Stimulated activated naive CD8-positive, alpha-beta T cell treated with anti-CD3 and anti-CD28 coated beads, Interleukin-15, amount 100 ng/mL, for 72 hours (primary cell): ENCODE results near the gene DFFA.
A peak's percentile ranks its signal among the peaks of the same experiment; 100 is the strongest.
"Not testable (repeated sequence)": the region's sequence is repeated elsewhere in the genome, so short reads cannot be mapped to it uniquely, and the experiment has no call there.

ENCODE experiments used
- ATAC-seq: fragments of 150-1000 bp; cut with Tn5 transposase; 2 replicates; pipeline ENCODE4 v1.10.0; 2021; ENCODE audit warnings: mild to moderate bottlenecking, moderate library complexity
- DNase-seq, 2 donors: peaks; one replicate each; pipeline ENCODE4 v3.0.0; 2021 to 2022
- H3K27ac Mint-ChIP-seq, 2 donors: one replicate each; pipeline ENCODE4 v1.8.0; 2022; ENCODE audit warnings: mild to moderate bottlenecking in 2 of 2, mixed read lengths in 2 of 2, moderate library complexity in 2 of 2
- H3K27me3 Mint-ChIP-seq: one replicate; pipeline ENCODE4 v1.8.0; 2022; ENCODE audit warnings: mixed read lengths
- H3K4me1 Mint-ChIP-seq: one replicate; pipeline ENCODE4 v1.8.0; 2022; ENCODE audit warnings: mild to moderate bottlenecking, mixed read lengths
- H3K4me3 Mint-ChIP-seq, 2 donors: one replicate each; pipeline ENCODE4 v1.8.0; 2022; ENCODE audit warnings: mild to moderate bottlenecking in 2 of 2, mixed read lengths in 2 of 2, moderate library complexity in 1 of 2
- H3K9me3 Mint-ChIP-seq, 2 donors: one replicate each; pipeline ENCODE4 v1.8.0; 2022; ENCODE audit warnings: mixed read lengths in 2 of 2

DFFA gene

GRCh38 chr1:10431070-10431730 is 41.1 kb downstream of the DFFA start:
- no peak for ATAC-seq
- peaks cover 36% of the 10 kb centered on the region for H3K4me1 Mint-ChIP-seq

GRCh38 chr1:10430216-10431069 is 41.9 kb downstream of the DFFA start, which contains the start of gene CENPS:
CENPS (plus strand) TSS chr1:10430433; CDS start chr1:10430518, 85 bp downstream.
- Mint-ChIP-seq H3K9me3 (no peaks in the 10 kb centered on the region), H3K27me3 (no peaks in the 10 kb centered on the region), H3K4me3 (peak within 1 kb of the TSS; percentile 96 to 98), H3K27ac (peak within 1 kb of the TSS; percentile 97 to 99), H3K4me1 (peaks cover 36% of the 10 kb centered on the region)
- ATAC-seq = peak; percentile 91
- DNase-seq = peak; percentile 87 to 91

More at GRCh38 chr1:10431070-10431730, 41.1 kb downstream of the DFFA start:
- Mint-ChIP-seq H3K27me3 (no peaks in the 10 kb centered on the region), H3K4me3 (peak overlapping the region; percentile 96 to 98), H3K9me3 (no peaks in the 10 kb centered on the region), H3K27ac (peak overlapping the region; percentile 70 to 99)
- DNase-seq = no peak

DNA sequence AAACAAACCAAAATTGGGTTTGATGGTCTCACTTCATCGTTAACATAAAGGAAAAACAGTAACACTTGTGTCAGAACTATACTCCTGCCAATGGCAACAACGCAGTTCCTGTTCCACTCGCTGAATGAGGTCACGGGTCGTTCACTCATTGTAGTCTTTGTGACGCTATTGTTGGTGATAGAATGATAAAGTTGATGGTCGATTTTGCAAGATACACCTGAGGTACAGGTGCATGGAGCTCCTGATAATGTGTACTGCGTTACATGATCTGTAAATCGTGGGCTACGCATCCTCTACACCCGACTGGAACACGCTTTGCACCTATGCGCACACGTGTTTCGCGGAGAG is 42.5 kb downstream of the DFFA start:
- peak overlapping the region; percentile 96 to 98 for H3K4me3 Mint-ChIP-seq
- H3K27me3 Mint-ChIP-seq = no peaks in the 10 kb centered on the region
- H3K27ac Mint-ChIP-seq = peak overlapping the region in 1 of 2 donors; percentile 99
- H3K9me3 Mint-ChIP-seq = no peaks in the 10 kb centered on the region
- DNase-seq = peak in 1 of 2 donors; percentile 17
- ATAC-seq = peak; percentile 1
- peaks cover 36% of the 10 kb centered on the region for H3K4me1 Mint-ChIP-seq

GRCh38 chr1:10428984-10429383 is 43.3 kb downstream of the DFFA start:
- H3K27me3 Mint-ChIP-seq = no peaks in the 10 kb centered on the region
- no peak overlapping the region for H3K27ac Mint-ChIP-seq
- peak overlapping the region in 1 of 2 donors; percentile 19 for H3K4me3 Mint-ChIP-seq
- ATAC-seq (no peak), DNase-seq (no peak)
- H3K9me3 Mint-ChIP-seq = no peaks in the 10 kb centered on the region
- H3K4me1 Mint-ChIP-seq = peaks cover 36% of the 10 kb centered on the region

DNA sequence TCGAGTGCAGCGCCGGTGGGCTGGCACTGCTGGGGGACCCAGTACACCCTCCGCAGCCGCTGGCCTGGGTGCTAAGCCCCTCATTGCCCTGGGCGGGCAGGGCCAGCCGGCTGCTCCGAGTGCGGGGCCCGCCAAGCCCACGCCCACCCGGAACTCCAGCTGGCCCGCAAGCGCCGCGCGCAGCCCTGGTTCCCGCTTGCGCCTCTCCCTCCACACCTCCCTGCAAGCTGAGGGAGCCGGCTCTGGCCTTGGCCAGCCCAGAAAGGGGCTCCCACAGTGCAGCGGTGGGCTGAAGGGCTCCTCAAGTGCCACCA is 45.8 kb downstream of the DFFA start:
- not testable (repeated sequence) for DNase-seq, H3K4me3 Mint-ChIP-seq, H3K27me3 Mint-ChIP-seq, H3K27ac Mint-ChIP-seq, H3K9me3 Mint-ChIP-seq, ATAC-seq
- peaks cover 30% of the 10 kb centered on the region for H3K4me1 Mint-ChIP-seq

DNA sequence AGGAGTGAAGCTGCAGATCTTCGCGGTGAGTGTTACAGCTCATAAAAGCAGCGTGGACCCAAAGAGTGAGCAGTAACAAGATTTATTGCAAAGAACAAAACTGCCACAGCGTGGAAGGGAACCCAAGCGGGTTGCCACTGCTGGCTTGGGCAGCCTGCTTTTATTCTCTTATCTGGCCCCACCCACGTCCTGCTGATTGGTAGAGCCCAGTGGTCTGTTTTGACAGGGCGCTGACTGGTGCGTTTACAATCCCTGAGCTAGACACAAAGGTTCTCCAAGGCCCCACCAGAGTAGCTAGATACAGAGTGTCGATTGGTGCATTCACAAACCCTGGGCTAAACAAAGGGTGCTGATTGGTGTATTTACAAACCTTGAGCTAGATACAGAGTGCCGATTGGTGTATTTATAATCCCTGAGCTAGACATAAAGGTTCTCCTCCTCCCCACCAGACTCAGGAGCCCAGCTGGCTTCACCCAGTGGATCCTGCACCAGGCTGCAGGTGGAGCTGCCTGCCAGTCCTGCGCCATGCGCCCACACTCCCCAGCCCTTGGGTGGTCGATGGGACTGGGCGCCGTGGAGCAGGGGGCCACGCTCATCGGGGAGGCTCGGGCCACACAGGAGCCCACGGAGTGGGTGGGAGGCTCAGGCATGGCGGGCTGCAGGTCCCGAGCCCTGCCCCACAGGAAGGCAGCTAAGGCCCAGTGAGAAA is 46.3 kb downstream of the DFFA start:
- not testable (repeated sequence) for DNase-seq, H3K27me3 Mint-ChIP-seq, H3K4me3 Mint-ChIP-seq, H3K9me3 Mint-ChIP-seq, ATAC-seq, H3K27ac Mint-ChIP-seq
- peaks cover 25% of the 10 kb centered on the region for H3K4me1 Mint-ChIP-seq

DNA sequence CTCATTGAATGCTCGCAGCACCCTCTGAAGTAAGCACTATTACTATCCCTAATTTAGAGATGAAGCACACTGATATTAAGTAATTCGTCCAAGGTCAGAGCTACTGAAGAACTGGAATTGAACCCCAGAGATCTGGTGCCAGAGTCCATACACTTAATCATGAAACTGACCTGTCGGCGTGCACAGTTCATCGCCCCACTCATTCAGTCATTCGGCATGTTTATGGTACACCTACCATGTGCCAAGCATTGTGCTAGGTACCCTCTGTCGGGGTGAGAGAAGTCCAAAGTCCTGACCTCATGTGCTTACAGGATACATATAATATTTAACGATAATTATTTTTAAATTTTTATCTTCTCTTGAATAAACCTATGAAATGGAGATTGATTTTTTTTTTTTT is 47.7 kb downstream of the DFFA start:
- H3K27ac Mint-ChIP-seq = no peak overlapping the region
- no peaks in the 10 kb centered on the region for H3K9me3 Mint-ChIP-seq
- no peaks in the 10 kb centered on the region for H3K27me3 Mint-ChIP-seq
- no peak overlapping the region for H3K4me3 Mint-ChIP-seq
- ATAC-seq = no peak
- DNase-seq = no peak
- peaks cover 16% of the 10 kb centered on the region for H3K4me1 Mint-ChIP-seq

DNA sequence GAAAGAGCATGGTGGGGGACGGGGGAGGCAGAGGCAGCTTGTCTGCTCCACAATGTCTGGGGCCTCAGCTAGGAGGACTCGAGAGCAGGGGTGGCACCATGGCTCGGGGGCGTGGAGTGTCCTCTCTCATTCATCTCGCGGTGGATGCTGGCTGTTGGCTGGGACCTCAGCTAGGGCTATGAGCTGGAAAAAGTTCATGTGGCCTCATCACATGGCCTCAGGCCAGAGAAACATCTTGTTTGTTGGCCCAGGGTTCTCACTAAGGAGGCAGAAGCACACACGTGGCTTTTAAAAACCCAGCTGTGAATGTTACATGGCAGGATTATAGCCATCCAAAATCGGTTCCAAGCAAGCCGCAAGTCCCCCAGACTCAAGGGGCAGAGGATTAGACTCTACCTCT is 48.3 kb downstream of the DFFA start:
- Mint-ChIP-seq H3K9me3 (no peaks in the 10 kb centered on the region), H3K4me1 (peaks cover 10% of the 10 kb centered on the region), H3K27ac (no peak overlapping the region), H3K27me3 (no peaks in the 10 kb centered on the region), H3K4me3 (no peak overlapping the region)
- no peak for DNase-seq
- ATAC-seq = no peak

GRCh38 chr1:10421637-10422036 is 50.7 kb downstream of the DFFA start:
- H3K27ac Mint-ChIP-seq = no peak overlapping the region
- no peak for DNase-seq
- H3K4me1 Mint-ChIP-seq = no peaks in the 10 kb centered on the region
- ATAC-seq = no peak
- H3K27me3 Mint-ChIP-seq = no peaks in the 10 kb centered on the region
- no peak overlapping the region for H3K4me3 Mint-ChIP-seq
- no peaks in the 10 kb centered on the region for H3K9me3 Mint-ChIP-seq

- DNase-seq (no peak), ATAC-seq (no peak)
- peak overlapping the region; percentile 81 to 91 for H3K27ac Mint-ChIP-seq
- H3K9me3 Mint-ChIP-seq = no peaks in the 10 kb centered on the region
- no peaks in the 10 kb centered on the region for H3K27me3 Mint-ChIP-seq
- H3K4me3 Mint-ChIP-seq = no peak overlapping the region
- H3K4me1 Mint-ChIP-seq = peaks cover 8% of the 10 kb centered on the region
Observed at GRCh38 chr1:10419351-10419750, 53.0 kb downstream of the DFFA start.

- H3K9me3 Mint-ChIP-seq = not testable (repeated sequence)
Observed at GRCh38 chr1:10418741-10419140, 53.6 kb downstream of the DFFA start.

DNA sequence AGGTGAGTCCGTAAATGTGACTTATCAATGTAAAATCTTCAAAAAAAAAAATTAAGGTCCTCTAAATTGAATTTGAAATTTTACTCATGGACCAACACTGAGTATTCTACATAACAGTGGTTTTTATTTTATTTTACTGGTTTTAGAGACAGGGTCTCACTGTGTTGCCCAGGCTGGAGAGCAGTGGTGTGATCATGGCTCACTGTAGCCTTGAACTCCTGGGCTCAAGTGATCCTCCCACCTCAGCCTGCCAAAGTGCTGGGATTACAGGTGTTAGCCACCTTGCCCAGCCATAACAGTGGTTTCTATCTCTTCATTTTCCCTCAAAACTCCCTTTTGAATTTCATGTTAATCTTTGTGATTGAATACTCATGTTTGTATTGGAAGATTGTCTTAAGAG is 56.4 kb downstream of the DFFA start:
- not testable (repeated sequence) for H3K4me3 Mint-ChIP-seq, H3K27me3 Mint-ChIP-seq, DNase-seq, ATAC-seq, H3K4me1 Mint-ChIP-seq, H3K9me3 Mint-ChIP-seq
- peak overlapping the region in 1 of 2 donors; percentile 46 for H3K27ac Mint-ChIP-seq

More at GRCh38 chr1:10418741-10419140, 53.6 kb downstream of the DFFA start:
- H3K4me1 Mint-ChIP-seq, DNase-seq, H3K4me3 Mint-ChIP-seq, ATAC-seq, H3K27me3 Mint-ChIP-seq: not testable (repeated sequence)
- peak overlapping the region in 1 of 2 donors; percentile 27 for H3K27ac Mint-ChIP-seq

GRCh38 chr1:10415211-10415930 is 57.0 kb downstream of the DFFA start:
- Mint-ChIP-seq H3K9me3 (no peaks in the 10 kb centered on the region), H3K27ac (peak overlapping the region; percentile 87 to 94), H3K27me3 (no peaks in the 10 kb centered on the region), H3K4me3 (no peak overlapping the region), H3K4me1 (peaks cover 8% of the 10 kb centered on the region)
- DNase-seq (no peak), ATAC-seq (peak; percentile 42)

DNA sequence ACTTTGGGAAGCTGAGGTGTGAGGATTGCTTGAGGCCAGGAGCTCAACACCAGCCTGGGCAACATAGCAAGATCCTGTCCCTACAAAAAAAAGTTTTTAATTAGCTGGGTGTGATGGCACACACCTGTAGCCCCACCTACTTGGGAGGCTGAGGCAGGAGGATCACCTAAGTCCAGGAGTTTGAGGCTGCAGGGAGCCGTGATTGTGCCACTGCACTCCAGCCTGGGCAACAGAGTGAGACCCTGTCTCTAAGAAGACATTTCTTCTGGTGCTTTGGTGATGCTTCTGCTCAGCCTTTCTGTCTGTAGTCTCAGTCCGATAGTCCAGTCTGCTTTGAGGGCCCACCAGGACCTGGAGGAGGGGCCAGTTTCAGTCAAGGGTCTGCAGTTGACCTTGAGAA is 65.1 kb downstream of the DFFA start:
- no peaks in the 10 kb centered on the region for H3K9me3 Mint-ChIP-seq
- DNase-seq (no peak), ATAC-seq (no peak)
- H3K4me1 Mint-ChIP-seq = peaks cover 4% of the 10 kb centered on the region
- H3K27me3 Mint-ChIP-seq = no peaks in the 10 kb centered on the region
- no peak overlapping the region for H3K4me3 Mint-ChIP-seq
- H3K27ac Mint-ChIP-seq = peak overlapping the region in 1 of 2 donors; percentile 9
